ENCODE results near the gene SPTBN1. TPM values are rescaled to one million over a fixed set of nuclear protein-coding genes. Genes with fewer than 3 reads are reported as not detected.
A peak's percentile ranks its signal among the peaks of the same experiment; 100 is the strongest.

The SPTBN1 gene
- total and polyA plus RNA-seq, 9 of the 15 experiments (the other 6 are each of a cell fraction or from before 2014, with no cell fraction given) = 8.9 to 66.8 (median 31.4) TPM

GRCh38 chr2:54603357-54603756 is 147.2 kb downstream of the SPTBN1 start:
- in situ Hi-C loops (cut with MboI) = no loop called here
- Histone ChIP-seq H3K4me1 (replicated peaks in 1 of 2; ENCODE audit: control insufficient read depth in 2 of 2, insufficient read depth in 2 of 2, low read length in 2 of 2) (peaks cover 23 to 59% of the 10 kb centered on the region in 2 experiments), H3K9me3 (replicated peaks; ENCODE audit: control insufficient read depth, insufficient read depth, low read depth, low read length) (no peaks in the 10 kb centered on the region), H3K27me3 (ENCODE audit: control insufficient read depth in 2 of 2, insufficient read depth in 2 of 2, low read length in 2 of 2) (no peaks in the 10 kb centered on the region), H3K9me1 (ENCODE audit: control insufficient read depth, insufficient read depth, low read length) (no peaks in the 10 kb centered on the region), H3K79me2 (ENCODE audit: control insufficient read depth, insufficient read depth, low read length) (peaks cover 82% of the 10 kb centered on the region), H4K20me1 (replicated peaks; ENCODE audit: control insufficient read depth, insufficient read depth, low read length) (no peaks in the 10 kb centered on the region), H3K27ac (ENCODE audit: extremely low read depth, low read depth, low read length) (no peak overlapping the region), H3K36me3 (ENCODE audit: control insufficient read depth, insufficient read depth, low read length) (peaks cover 13% of the 10 kb centered on the region; the same call in 1 of the 3 replicates), H3K9ac (ENCODE audit: insufficient read depth in 1 of 2, low read depth in 2 of 2, low read length in 2 of 2) (no peak overlapping the region), H3K4me3 (no peak overlapping the region), H3K4me2 (ENCODE audit: insufficient read depth, low read length) (no peak overlapping the region), H2AFZ (ENCODE audit: low read depth, low read length) (no peak overlapping the region; the same call in 1 of the 2 replicates)
- DNase-seq (ENCODE audit: extremely low read depth in 1 of 4, low spot score in 3 of 4) (no peak), FAIRE-seq (no peak), ATAC-seq (no peak)
- CTCF ChIA-PET (ENCODE audit: low intra/inter-chr PET ratio) = no interaction called here
- intact Hi-C loops (cut with micrococcal nuclease) = loop anchor here (2.0 to 5.0 kb wide), 2 partner anchors 45 to 81 kb away; no protein-coding TSS in a partner anchor
- TF ChIP-seq RAD21 (CRISPR knock-in tag; conservative IDR thresholded peaks at IDR 0.05 in 1 of 2, IDR thresholded peaks at IDR 0.05 in 1 of 2) (0 out of 4 replicates have a peak, but pooled peaks of 1 of the 2 experiments have one; percentile 11), RBM34 (IDR thresholded peaks at IDR 0.05; ENCODE audit: borderline replicate concordance, insufficient read depth, low read length) (no peak), NFIX (CRISPR knock-in tag; IDR thresholded peaks at IDR 0.05; ENCODE audit: low read depth) (no peak), FOXO4 (CRISPR knock-in tag; IDR thresholded peaks at IDR 0.05) (no peak), ZNF263 (CRISPR knock-in tag; IDR thresholded peaks at IDR 0.05; ENCODE audit: borderline replicate concordance) (no peak)
- WGBS (ENCODE audit: insufficient coverage, low coverage, missing lambda C conversion rate) = 90% methylated on average over 3 of the region's 3 CpGs
- no TSS peak for BruUV-seq (replicated peaks)
- POLR2A ChIA-PET = interaction anchor here (0.7 to 1.1 kb wide), 5 partner anchors 11 to 634 kb away, joined by 3 to 4 read pairs (median 3); no protein-coding TSS in a partner anchor

Data from K562 (cell line).